Choroid plexus epithelial cell (primary cell): ENCODE measurements around the gene RAB42.
A peak's percentile ranks its signal among the peaks of the same experiment; 100 is the strongest.

Experiments used
- DNase-seq: peaks from one replicate; pipeline ENCODE4 v3.0.0-alpha.2; 2010; ENCODE audit warnings: low read depth
- H3K4me3 ChIP-seq: 2 replicates; pipeline ENCODE4 v1.5.1; 2011; ENCODE audit warnings: low read depth, mild to moderate bottlenecking, control low read depth, low read length, moderate library complexity
- TF ChIP-seq, protein P1 (sequence below): conservative IDR thresholded peaks from 2 replicates; pipeline ENCODE4 v1.5.1; 2011; ENCODE audit warnings: low read depth, mild to moderate bottlenecking, control low read depth, inconsistent platforms, low read length, moderate library complexity

The RAB42 gene, protein sequence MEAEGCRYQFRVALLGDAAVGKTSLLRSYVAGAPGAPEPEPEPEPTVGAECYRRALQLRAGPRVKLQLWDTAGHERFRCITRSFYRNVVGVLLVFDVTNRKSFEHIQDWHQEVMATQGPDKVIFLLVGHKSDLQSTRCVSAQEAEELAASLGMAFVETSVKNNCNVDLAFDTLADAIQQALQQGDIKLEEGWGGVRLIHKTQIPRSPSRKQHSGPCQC

DNA sequence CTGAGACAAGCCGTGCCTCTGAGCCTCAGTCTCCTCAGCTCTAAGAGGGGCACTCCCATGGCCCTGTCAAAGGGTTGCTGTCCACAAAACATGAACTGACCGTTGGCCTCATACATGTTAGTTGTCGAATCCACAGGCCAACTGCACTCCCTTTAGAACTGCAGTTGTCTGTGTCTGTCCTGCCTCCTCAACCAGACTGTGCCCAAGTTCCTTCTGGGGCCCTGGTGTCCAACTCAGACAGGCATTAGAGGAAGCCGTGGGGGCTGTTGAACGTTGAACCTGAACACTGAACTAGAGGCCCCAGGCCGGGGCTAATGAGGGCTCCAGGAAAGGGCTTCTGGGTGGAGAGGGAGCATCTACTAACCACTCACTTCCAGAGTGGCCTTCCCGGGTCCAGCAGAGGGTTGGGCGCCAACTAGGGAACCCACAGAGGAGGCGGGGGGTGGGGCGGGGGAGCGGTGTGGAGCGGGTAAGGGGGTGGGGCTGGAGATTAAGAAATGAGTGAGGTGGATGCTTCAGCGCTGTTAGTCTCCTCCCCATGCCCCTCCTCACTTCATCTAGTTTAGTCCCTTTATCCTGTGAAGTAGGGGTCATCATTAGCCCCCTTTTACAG lies at the start of gene RAB42:
Gene RAB42 (plus strand): TSS at position 558 of the 613 bp plus-strand sequence. CDS start 247 bp downstream, outside the sequence.
- peak within 1 kb of the TSS; percentile 57 for H3K4me3 ChIP-seq
- TF ChIP-seq, protein P1, sequence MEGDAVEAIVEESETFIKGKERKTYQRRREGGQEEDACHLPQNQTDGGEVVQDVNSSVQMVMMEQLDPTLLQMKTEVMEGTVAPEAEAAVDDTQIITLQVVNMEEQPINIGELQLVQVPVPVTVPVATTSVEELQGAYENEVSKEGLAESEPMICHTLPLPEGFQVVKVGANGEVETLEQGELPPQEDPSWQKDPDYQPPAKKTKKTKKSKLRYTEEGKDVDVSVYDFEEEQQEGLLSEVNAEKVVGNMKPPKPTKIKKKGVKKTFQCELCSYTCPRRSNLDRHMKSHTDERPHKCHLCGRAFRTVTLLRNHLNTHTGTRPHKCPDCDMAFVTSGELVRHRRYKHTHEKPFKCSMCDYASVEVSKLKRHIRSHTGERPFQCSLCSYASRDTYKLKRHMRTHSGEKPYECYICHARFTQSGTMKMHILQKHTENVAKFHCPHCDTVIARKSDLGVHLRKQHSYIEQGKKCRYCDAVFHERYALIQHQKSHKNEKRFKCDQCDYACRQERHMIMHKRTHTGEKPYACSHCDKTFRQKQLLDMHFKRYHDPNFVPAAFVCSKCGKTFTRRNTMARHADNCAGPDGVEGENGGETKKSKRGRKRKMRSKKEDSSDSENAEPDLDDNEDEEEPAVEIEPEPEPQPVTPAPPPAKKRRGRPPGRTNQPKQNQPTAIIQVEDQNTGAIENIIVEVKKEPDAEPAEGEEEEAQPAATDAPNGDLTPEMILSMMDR, result no peak
- DNase-seq, result no peak

DNA sequence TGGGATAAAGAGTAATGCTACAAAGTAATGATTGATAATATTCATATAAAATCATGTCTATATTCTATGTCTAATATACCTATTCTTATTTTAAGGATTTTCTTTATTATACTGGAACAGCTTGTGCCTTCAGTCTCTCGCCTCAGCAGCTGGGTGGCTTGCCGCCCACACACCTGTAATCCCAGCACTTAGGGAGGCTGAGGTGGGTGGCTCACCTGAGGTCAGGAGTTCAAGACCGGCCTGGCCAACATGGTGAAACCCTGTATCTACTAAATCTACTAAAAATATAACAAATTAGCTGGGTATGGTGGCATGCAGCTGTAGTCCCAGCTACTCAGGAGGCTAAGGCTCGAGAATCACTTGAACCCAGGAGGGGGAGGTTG lies 46.8 kb upstream of the RAB42 start:
- TF ChIP-seq, protein P1, result no peak
- no peak for DNase-seq
- H3K4me3 ChIP-seq, result no peak overlapping the region

DNA sequence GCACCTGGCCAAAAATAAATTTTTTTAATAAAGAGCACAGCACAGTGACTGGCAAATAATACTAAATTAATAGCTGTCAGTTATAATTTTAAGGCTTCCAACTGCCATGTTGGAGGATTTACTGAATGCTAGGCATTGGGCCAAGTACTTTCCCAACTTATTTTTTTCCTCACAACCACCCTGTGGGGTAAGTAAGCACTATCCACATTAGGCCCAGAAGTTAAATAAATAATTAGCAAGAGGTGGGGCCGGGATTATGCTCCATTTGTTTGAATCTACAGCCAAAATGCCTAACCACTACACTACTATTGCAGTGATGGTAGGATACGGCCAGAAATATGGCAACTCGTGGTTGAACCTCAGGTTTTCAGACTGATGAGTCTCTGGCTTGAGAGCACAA lies 43.7 kb upstream of the RAB42 start:
- peak; percentile 9 for DNase-seq
- TF ChIP-seq, protein P1, result no peak

DNA sequence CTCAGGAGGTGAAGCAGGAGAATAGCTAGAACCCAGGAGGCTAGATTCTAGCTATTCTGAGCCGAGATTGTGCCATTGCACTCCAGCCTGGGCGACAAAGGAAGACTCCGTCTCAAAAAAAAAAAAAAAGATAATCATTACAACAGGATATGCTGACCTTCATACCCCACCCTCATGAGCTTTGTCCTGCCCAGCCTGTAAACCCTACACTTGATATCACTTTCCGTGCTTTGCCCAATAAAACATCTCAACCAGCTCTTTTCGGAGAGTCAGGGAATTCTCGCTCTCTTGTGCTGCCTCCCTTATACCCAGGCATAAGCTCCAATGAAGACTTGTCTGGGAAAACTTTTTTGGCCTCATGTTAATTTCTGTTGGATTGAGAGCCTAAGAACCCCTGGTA lies 40.7 kb upstream of the RAB42 start:
- no peak overlapping the region for H3K4me3 ChIP-seq
- no peak for DNase-seq
- TF ChIP-seq, protein P1, result no peak

More for the DNA sequence above, 43.7 kb upstream of the RAB42 start:
- H3K4me3 ChIP-seq, result no peak overlapping the region

DNA sequence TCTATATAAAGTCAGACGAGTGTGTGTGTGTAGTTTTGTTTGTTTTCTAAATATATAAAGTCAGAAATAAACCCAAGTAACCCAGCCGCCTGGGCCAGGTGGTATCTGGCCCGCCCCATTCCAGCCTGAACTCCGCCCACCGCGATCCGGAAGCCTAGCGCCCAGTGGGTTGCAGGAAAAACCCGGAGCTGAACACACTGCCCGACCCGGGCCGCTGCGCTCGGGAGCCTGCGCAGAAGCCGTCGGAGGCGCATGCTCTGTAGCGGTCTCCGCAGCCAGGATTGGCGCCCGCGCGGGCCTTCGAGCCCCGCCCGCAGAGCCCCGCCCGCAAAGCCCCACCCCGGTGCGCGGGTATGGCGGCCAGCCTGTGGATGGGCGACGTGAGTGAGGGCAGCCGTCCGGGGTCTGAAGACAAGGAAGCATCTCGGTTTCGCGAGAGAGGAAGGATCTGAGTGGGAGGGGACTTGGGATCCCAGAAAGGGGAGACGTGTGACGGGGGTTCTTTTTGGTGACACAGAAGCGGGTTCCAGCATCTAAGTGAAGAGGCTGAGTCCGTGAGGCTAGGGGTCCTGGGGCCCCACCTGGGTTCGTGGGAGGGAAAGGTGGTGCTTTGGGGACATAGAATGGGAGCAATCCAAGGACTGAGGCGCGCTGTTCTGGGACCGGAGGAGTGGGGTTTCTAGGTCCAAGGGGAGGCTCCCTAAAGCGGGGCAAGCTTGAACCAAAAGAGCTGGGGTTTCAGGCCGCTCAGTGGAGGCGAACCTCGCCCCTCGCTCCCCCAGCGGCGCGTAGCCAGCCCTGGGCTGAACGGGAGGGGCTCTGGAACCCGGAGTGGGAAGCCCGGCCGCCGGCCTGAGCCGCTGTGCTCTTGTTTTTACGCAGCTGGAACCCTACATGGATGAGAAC lies 39.1 kb upstream of the RAB42 start, which contains the start of gene TRNAU1AP:
Gene TRNAU1AP (plus strand): TSS at position 328 of the 906 bp plus-strand sequence. CDS start 26 bp downstream, at position 354.
- TF ChIP-seq, protein P1, result no peak
- H3K4me3 ChIP-seq, result peak within 1 kb of the TSS; percentile 91
- DNase-seq, result peak; percentile 98

DNA sequence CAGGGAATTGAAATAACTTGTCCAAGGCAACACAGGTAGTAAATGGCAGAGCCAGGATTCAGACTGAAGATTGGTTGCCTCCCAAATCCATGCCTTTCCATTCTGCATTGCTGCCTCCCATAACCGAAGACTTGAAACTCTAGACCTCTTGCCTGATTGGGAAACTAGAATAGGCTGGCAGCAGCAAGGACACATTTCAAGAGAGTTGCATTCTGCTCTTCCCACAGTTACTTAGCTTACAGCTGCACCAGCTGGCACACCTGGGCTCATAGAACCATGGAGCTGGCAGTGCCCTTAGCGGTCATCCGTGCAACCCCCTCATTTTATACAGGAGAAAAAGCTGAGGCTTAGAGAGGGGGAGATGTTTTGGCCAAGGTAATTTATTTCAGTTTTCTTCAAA lies 31.2 kb upstream of the RAB42 start:
- DNase-seq, result no peak
- H3K4me3 ChIP-seq, result no peak overlapping the region
- TF ChIP-seq, protein P1, result no peak
